ENCODE data around the gene ITPR2. TPM values are rescaled to one million over a fixed set of nuclear protein-coding genes. Genes with fewer than 3 reads are reported as not detected.

The ITPR2 gene
- total RNA-seq, 1 experiment from 2014 or later: 14.3 TPM

GRCh38 chr12:26668230-26668629, 164.8 kb downstream of the ITPR2 start:
- no peaks in the 10 kb centered on the region for H3K4me1 Mint-ChIP-seq (ENCODE audit: insufficient read depth, unreplicated experiment)
- H3K27ac Mint-ChIP-seq (ENCODE audit: low read depth, unreplicated experiment): no peak overlapping the region
- no peak overlapping the region for H3K4me3 Mint-ChIP-seq (ENCODE audit: unreplicated experiment)
- POLR2A ChIA-PET: interaction anchor here (0.7 to 0.9 kb wide), 3 partner anchors 9 to 40 kb away, joined by 3 to 4 read pairs (median 3); no protein-coding TSS in a partner anchor
- intact Hi-C loops (cut with micrococcal nuclease): no loop called here
- no peak for DNase-seq (ENCODE audit: unreplicated experiment)
- CTCF ChIA-PET: interaction anchor here (1.0 kb wide), 1 partner anchor 550 kb away, joined by 4 read pairs; no protein-coding TSS in a partner anchor
- no peak for TF ChIP-seq CTCF (IDR thresholded peaks at IDR 0.05; ENCODE audit: unreplicated experiment)
- no peaks in the 10 kb centered on the region for H3K9me3 Mint-ChIP-seq (ENCODE audit: unreplicated experiment)
- H3K36me3 Mint-ChIP-seq (ENCODE audit: insufficient read depth, unreplicated experiment): no peaks in the 10 kb centered on the region
- no TSS peak for BruUV-seq (replicated peaks)
- no peaks in the 10 kb centered on the region for H3K27me3 Mint-ChIP-seq (ENCODE audit: insufficient read depth, unreplicated experiment)

GRCh38 chr12:26666286-26666685, 166.7 kb downstream of the ITPR2 start:
- CTCF ChIA-PET: interaction anchor here (1.1 kb wide), 1 partner anchor 15 kb away, joined by 4 read pairs; no protein-coding TSS in a partner anchor
- H3K27ac Mint-ChIP-seq (ENCODE audit: low read depth, unreplicated experiment): no peak overlapping the region
- no peaks in the 10 kb centered on the region for H3K4me1 Mint-ChIP-seq (ENCODE audit: insufficient read depth, unreplicated experiment)
- no peaks in the 10 kb centered on the region for H3K36me3 Mint-ChIP-seq (ENCODE audit: insufficient read depth, unreplicated experiment)
- no peak for DNase-seq (ENCODE audit: unreplicated experiment)
- H3K4me3 Mint-ChIP-seq (ENCODE audit: unreplicated experiment): no peak overlapping the region
- no peaks in the 10 kb centered on the region for H3K27me3 Mint-ChIP-seq (ENCODE audit: insufficient read depth, unreplicated experiment)
- BruUV-seq (replicated peaks): no TSS peak
- POLR2A ChIA-PET: interaction anchor here (1.2 kb wide), 1 partner anchor 170 kb away, joined by 3 read pairs; no protein-coding TSS in a partner anchor
- no peaks in the 10 kb centered on the region for H3K9me3 Mint-ChIP-seq (ENCODE audit: unreplicated experiment)
- intact Hi-C loops (cut with micrococcal nuclease): no loop called here
- TF ChIP-seq CTCF (IDR thresholded peaks at IDR 0.05; ENCODE audit: unreplicated experiment): no peak

- TF ChIP-seq CTCF (IDR thresholded peaks at IDR 0.05; ENCODE audit: unreplicated experiment): no peak
- no peak overlapping the region for H3K4me3 Mint-ChIP-seq (ENCODE audit: unreplicated experiment)
- CTCF ChIA-PET: no interaction called here
- no peaks in the 10 kb centered on the region for H3K4me1 Mint-ChIP-seq (ENCODE audit: insufficient read depth, unreplicated experiment)
- no peak overlapping the region for H3K27ac Mint-ChIP-seq (ENCODE audit: low read depth, unreplicated experiment)
- intact Hi-C loops (cut with micrococcal nuclease): no loop called here
- no TSS peak for BruUV-seq (replicated peaks)
- no peaks in the 10 kb centered on the region for H3K27me3 Mint-ChIP-seq (ENCODE audit: insufficient read depth, unreplicated experiment)
- no peak for DNase-seq (ENCODE audit: unreplicated experiment)
- no peaks in the 10 kb centered on the region for H3K9me3 Mint-ChIP-seq (ENCODE audit: unreplicated experiment)
- POLR2A ChIA-PET: no interaction called here
- peaks cover 24% of the 10 kb centered on the region for H3K36me3 Mint-ChIP-seq (ENCODE audit: insufficient read depth, unreplicated experiment)
These were observed 171.6 kb downstream of the ITPR2 start for GRCh38 chr12:26661399-26661798.

GRCh38 chr12:26659930-26660329, 173.1 kb downstream of the ITPR2 start:
- no peak for DNase-seq (ENCODE audit: unreplicated experiment)
- BruUV-seq (replicated peaks): no TSS peak
- no peak overlapping the region for H3K4me3 Mint-ChIP-seq (ENCODE audit: unreplicated experiment)
- no peaks in the 10 kb centered on the region for H3K27me3 Mint-ChIP-seq (ENCODE audit: insufficient read depth, unreplicated experiment)
- H3K27ac Mint-ChIP-seq (ENCODE audit: low read depth, unreplicated experiment): no peak overlapping the region
- H3K36me3 Mint-ChIP-seq (ENCODE audit: insufficient read depth, unreplicated experiment): peaks cover 31% of the 10 kb centered on the region
- H3K4me1 Mint-ChIP-seq (ENCODE audit: insufficient read depth, unreplicated experiment): no peaks in the 10 kb centered on the region
- ChIA-PET CTCF (interaction anchor here (0.6 kb wide), 1 partner anchor 209 kb away, joined by 3 read pairs; no protein-coding TSS in a partner anchor), POLR2A (interaction anchor here (0.6 to 1.2 kb wide), 3 partner anchors 9 to 700 kb away, joined by 3 to 5 read pairs (median 3); no protein-coding TSS in a partner anchor)
- no peak for TF ChIP-seq CTCF (IDR thresholded peaks at IDR 0.05; ENCODE audit: unreplicated experiment)
- H3K9me3 Mint-ChIP-seq (ENCODE audit: unreplicated experiment): no peaks in the 10 kb centered on the region
- intact Hi-C loops (cut with micrococcal nuclease): loop anchor here (10.0 kb wide), 2 partner anchors 45 to 1225 kb away; no protein-coding TSS in a partner anchor
